GM19035 (cell line): Measurements from ENCODE around the gene ZNF579.
"Not testable (repeated sequence)": the region's sequence is repeated elsewhere in the genome, so short reads cannot be mapped to it uniquely, and the experiment has no call there.

Source experiments
- ATAC-seq: cut with Tn5 transposase; IDR thresholded peaks from one replicate; pipeline ENCODE4 v1.9.1; 2021; ENCODE audit not compliant: unreplicated experiment

The ZNF579 gene

GRCh38 chr19:55573929-55574328 is 6.7 kb downstream of the ZNF579 start:
- not testable (repeated sequence) for ATAC-seq

GRCh38 chr19:55569477-55569876 is 11.2 kb downstream of the ZNF579 start:
- ATAC-seq: not testable (repeated sequence)

DNA sequence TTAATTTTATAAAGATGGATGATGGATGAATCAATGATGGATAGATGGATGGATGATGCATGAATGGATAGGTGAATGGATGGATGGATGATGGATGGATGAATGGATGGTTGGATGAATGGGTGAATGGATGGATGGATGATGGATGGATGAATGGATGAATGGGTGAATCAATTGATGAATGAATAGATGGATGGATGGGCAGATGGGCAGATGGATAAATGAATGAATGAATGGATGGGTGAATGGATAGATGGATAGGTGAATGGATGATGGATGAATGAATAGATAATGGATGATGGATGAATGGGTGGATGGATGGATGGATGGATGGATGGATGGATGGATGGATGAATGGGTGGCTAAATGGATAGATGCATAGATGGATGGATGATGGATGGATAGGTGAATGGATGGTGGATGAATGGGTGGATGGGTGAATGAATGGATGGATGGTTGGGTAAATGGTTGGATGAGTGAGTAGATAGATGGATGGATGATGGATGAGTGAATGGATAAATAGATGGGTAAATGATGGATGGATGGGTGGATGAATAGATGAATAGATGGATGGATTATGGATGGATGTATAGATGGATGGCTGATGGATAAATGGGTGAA is 12.8 kb downstream of the ZNF579 start:
- ATAC-seq: no peak

GRCh38 chr19:55566823-55567222 is 13.8 kb downstream of the ZNF579 start:
- no peak for ATAC-seq

DNA sequence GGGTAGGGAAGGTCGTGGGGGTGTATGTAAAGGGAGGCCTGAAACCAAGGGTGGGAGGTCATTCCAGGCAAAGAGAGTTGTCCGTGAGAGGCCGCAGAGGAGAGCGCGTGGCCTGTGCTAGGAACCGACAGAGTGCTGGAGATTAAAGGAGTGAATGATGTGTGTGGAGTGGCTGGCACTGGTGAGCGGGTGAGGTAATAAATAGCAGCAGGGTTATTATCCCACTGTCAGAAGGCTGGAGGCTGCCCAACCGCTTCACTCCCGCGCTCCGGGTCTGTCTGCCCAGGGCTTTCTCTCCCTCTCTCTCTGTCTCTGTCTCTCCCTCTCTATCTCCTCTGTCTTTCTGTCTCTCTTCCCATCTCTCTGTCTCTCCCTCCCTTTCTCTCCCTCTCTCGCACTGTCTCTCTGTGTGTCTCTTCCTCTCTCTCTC is 17.4 kb downstream of the ZNF579 start:
- ATAC-seq: no peak

DNA sequence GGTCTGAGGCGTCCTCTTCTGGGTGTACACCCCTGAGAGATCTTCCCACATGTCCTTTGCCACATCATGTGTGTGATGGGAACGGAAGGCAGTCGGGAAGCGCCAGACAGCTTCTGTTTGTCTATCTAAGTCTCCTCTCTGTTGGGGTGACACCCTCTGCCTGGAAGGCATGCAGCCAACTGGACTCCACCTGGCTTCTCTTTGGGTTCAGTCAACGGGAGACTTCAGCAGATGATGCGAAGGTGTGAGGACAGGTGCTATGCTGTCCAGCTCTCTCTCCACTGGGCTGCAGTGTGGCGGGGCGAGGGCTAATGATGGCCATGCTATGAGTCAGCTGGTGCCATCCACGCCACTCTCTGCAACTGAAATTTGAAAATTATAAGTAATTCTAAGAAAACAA is 21.0 kb downstream of the ZNF579 start:
- no peak for ATAC-seq

GRCh38 chr19:55554741-55555152 is 25.9 kb downstream of the ZNF579 start:
- no peak for ATAC-seq

DNA sequence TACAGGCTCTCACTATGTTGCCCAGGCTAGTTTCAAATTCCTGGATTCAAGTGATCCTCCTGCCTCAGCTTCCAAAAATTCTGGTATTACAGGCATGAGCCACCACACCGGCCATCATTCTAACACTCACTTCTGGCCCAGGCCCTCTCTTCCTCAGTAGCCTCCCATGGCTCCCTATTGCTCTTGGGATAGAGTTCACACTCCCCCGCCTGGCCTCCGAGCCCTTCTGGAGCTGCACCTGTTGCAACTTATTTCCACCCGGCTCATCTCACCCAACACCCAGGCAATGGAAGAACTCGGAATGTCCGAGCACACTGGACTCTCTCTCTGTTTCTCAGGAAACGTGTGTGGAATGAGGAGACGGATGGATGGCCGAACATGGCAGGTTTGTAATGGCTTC is 26.3 kb downstream of the ZNF579 start:
- ATAC-seq: no peak

DNA sequence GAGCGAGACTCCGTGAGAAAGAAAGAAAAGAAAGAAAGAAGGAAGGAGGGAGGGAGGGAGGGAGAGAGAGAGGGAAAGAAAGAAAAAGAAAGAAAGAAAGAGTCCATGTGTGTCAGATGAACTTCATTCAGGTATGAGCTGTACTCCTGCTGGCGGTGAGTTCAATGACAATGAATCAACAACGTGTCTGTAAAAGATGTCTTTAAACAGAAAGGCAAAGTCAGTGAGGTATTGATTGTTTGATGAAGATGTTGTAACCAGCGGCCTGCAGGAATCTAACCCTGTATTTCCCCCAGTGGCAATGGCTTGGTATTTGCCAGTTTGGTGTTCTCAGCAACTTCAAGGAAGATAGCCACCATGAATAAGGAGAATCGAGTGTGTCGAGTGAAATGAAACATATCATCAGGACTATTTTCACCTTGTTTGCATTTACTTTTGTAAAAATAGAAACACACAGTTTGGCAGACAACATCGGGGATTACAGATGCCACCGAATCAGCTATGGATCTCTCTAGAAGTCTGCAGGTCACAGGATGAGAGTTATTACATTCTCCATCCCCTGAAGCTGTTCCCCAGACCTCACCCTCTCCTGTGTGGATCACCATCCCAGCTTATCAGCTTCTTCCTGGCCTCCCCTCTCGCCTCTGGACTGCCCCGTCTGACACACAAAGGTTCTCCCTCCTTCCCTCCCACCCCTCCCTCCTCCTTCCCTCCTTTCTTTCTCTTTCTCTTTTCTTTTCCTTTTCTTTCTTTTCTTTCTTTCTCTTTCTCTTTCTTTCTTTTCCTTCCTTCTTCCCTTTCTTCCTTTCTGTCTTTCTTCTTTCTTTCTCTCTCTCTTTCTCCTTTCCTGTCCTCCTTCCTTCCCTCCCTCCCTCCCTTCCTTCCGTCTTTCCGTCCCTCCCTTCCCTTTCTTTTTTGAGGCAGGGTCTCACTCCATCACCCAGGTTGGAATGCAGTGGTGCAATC is 27.1 kb downstream of the ZNF579 start:
- ATAC-seq: no peak

DNA sequence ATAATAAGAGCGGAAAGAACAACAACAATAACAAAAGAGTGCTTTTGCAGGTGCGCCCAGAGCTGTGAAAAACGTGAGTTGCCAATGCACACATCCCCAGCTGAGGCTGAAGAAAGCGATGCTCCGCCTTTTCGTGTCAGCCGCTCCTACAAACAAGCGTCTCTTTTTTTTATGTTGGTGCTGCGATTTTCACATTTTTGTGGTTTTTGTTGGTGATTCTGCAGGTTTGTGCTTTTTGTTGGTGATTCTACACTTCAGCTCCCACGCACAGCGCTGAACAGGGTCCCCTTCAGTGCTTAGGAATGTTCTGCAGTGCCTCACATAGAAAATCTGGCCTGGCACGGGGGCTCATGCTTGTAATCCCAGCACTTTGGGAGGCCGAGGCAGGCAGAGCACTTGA is 28.0 kb downstream of the ZNF579 start:
- ATAC-seq: no peak

DNA sequence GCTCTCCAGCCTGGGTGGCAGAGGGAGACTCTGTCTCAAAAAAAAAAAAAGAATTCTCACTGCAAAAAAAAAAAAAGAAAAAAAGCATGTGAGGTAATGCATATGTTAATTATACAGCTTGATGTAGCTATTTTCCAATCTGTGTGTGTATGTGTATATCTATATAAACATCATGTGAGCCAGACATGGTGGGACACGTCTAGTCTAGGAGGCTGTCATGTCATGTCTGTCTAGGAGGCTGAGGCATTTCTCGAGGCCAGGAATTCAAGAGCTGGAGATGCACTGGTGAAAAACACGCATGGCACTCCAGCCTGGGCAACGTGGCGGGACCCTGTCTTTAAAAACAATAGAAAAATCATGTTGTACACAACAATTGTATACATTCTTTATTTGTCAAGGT is 28.4 kb downstream of the ZNF579 start:
- no peak for ATAC-seq

- ATAC-seq: no peak
Observed at GRCh38 chr19:55550321-55550650, 30.4 kb downstream of the ZNF579 start.

GRCh38 chr19:55549500-55550320 is 30.9 kb downstream of the ZNF579 start:
- no peak for ATAC-seq

DNA sequence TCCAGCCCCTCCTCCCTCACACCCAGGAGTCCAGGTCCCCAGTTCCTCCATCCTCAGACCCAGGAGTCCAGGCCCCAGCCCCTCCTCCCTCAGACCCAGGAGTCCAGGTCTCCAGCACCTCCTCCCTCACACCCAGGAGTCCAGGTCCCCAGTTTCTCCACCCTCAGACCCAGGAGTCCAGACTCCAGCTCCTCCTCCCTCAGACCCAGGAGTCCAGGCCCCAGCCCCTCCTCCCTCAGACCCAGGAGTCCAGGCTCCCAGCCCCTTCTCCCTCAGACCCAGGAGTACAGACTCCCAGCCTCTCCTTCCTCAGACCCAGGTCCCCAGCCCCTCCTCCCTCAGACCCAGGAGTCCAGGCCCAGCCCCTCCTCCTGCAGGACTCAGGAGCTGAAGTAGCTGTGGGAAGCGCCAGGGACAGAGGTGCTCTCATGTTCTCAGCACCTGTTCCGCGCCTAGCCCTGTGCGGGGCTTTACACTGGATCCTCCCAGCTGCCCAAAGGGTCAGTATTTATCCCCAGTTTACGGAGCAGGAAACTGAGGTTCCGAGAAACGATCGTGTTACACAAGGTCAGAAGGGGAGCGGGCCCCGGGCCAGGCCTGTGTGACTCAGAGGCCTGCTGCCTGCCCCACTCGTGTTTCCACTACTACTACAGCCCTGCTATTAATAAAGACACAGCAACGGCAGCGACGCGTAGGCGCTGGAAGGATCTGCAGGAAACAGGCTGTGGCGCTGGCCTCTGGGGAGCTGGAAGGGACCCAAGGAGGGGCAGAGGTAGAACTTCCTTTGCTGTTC is 33.6 kb downstream of the ZNF579 start:
- no peak for ATAC-seq

- ATAC-seq: no peak
Observed at GRCh38 chr19:55546011-55546410, 34.6 kb downstream of the ZNF579 start.

- ATAC-seq: no peak
Observed at GRCh38 chr19:55545443-55545842, 35.2 kb downstream of the ZNF579 start, which contains the start of gene SBK3. Gene SBK3, minus strand, starts transcription at chr19:55545543. Its CDS starts 0 bp downstream, at chr19:55545543.

DNA sequence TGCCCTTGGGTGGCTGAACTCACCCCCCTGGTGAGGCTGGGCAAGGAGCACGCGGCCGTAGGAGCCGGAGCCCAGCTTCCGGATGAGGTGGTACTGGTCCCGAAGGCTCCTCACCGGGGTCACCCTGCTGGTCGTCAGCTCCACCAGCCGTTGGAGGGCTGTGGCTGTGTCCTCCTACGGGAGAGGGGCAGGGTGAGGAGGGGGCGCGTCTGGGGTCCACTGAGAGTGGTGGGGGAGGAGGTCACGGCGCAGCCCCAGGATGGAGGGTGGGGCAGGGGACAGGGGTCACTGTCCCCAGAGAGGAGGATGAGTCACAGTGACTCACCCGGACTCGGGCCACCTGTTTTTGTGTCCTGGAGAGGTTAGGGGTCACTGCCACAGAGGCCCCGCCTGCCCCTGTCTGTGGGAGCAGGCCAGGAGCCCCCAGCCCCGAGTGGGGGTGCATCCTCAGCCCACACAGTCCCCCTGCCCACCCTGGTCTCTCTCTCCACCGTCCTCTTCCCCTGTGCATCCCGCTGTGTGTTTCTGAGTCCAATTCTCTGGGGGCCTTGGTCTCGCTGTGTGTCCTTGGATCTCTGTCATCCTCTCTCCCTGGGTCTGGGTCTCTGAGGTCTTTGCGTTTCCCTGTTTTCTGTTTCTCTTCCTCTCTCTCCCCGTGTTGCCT is 35.7 kb downstream of the ZNF579 start:
- ATAC-seq: no peak

GRCh38 chr19:55544014-55544413 is 36.6 kb downstream of the ZNF579 start:
- no peak for ATAC-seq

DNA sequence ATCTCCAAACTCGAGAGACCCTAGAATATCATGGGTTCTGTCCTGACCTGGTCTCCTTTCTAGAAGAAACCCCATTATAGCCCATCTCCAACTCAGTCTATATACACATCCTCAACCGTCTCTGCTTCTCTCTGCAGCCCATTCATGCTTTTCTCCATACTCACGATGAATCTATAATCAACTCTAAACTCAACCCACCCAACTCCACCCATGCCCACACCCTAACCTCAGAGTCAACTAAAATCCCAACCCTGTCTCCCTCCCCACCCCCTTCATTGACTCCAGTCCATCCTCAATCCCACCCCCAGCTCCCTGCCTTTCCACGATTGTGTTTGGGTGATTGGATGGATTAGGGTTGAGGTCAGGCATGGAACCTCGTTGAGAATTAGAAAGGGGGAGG is 37.1 kb downstream of the ZNF579 start:
- ATAC-seq: no peak

DNA sequence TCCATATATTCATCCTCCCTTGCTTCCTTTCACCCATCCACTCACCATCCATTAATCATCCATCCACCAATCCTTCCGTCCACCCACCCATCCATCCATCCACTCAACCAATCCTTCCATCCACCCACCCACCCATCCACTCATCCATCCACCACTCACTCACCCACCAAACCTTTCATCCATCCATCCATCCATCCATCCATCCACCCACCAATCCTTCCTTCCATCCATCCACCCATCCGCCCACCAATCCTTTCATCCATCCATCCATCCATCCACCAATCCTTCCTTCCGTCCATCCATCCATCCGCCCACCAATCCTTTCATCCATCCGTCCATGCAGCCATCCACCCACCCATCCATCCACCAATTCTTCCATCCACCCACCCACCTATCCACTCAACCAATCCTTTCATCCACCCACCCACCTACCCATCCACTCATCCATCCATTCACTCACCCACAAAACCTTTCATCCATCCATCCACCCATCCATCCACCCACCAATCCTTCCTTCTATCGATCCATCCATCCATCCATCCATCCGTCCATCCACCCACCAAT is 38.3 kb downstream of the ZNF579 start:
- no peak for ATAC-seq
